ENCODE measurements around the gene SDC4.

GRCh38 chr20:45308117-45308778 is 40.0 kb downstream of the SDC4 start, which contains the start of gene MATN4:
- TF ChIP-seq CTCF (IDR thresholded peaks at IDR 0.05) = no peak
- no peak for TF ChIP-seq POLR2A (IDR thresholded peaks at IDR 0.05)

Data from uterus (tissue), 2 donors.